GM04504 (cell line): ENCODE results near the gene IL3RA.
"Not testable (repeated sequence)": the region's sequence is repeated elsewhere in the genome, so short reads cannot be mapped to it uniquely, and the experiment has no call there.

ENCODE experiments used
- DNase-seq: peaks from one replicate; pipeline ENCODE4 v3.0.0-alpha.2; 2012; ENCODE audit warnings: low read depth

Gene IL3RA

GRCh38 chrX:1423215-1423614 is 86.6 kb downstream of the IL3RA start:
- DNase-seq = no peak

DNA sequence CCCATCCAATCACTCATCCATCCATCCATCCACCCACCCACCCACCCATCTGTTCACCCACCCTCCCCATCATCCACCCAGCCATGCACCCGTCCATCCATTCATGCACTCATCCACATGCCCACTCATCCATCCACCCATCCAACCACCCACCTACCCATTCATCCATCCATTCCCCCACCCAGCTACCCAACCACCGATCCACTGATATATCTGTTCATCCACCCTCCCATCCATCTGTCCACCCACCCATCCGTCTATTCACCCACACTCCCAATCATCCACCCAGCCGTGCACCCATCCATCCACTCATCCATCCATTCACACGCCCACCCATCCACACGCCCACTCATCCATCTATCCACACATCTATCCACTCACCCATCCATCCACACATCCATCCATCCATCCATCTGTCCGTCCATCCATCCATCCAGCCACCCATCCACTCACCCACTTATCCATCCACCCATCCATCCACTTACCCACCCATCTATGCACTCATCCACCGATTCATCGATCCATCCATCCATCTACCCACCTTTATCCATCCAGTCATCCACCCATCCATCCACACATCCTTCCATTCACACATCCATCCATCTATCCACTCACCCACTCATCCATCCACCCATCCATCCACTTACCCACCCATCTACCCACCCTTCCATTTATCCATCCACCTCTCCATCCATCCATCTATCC is 87.7 kb downstream of the IL3RA start:
- no peak for DNase-seq

DNA sequence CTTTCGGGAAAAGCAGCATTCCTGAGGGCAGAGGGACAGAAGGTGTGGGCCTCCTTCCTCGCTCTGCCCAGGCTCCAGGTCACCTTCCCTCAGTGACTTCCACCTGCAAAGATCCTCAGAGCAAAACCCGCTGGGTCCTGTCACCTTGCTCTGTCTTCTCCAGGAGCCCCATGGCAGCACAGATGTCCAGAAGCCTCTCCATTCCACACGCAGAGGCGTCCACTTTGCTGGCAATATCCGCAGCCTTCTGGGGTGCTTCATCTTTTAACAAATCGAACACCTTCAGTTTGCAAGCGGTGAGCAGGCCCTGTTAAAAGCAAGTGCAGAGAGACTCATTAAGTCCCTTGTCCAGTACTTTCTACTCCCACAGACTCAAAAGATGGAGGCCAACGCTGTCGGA is 88.8 kb downstream of the IL3RA start:
- DNase-seq = no peak

- DNase-seq = not testable (repeated sequence)
These were observed 89.7 kb downstream of the IL3RA start for GRCh38 chrX:1426321-1426720.

DNA sequence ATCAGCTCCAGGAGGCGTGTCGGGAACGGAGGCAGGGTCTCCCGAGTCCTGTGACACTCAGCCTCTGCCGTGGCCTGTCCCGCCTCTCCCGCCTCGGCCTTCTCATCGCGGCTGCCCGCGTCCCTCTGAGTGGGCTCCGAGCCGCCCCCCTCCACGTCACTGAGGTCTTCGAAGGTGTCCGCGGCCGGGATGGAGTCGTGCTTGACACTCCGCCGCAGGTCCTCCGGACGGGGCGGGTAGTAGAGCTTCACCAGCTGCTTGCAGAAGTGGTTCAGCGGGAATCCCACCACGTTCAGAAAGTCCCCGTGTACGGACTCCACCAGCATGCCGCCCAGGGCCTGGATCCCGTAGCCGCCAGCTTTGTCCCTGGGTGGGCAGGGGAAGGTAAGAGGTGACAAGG is 91.2 kb downstream of the IL3RA start:
- no peak for DNase-seq

GRCh38 chrX:1430451-1430850 is 93.9 kb downstream of the IL3RA start:
- DNase-seq = no peak
